ENCODE results near the gene MAP6.

Gene MAP6

DNA sequence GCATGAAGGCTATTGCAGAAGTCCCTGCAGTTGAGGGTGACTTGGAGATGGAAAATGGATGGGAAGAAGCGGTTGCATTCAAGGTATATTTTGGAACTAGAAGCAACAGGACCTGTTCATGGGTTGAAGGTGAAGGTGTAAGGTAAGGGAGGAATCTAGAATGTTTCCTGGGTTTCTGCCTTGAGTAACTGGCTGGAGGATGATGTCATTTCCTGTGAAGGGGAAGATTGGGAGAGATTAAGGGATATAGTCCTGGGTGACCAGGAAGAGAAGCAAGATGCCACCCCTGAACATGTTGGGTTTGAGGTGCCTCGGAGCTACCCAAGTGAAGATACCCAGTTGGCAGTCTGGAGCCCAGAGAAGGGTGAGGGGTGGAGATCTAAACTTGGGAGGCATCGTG, 36.7 kb upstream of the MAP6 start:
- Histone ChIP-seq H3K79me2 (ENCODE audit: low read length) (no peaks in the 10 kb centered on the region), H3K4me2 (ENCODE audit: low read depth, low read length) (no peak overlapping the region), H3K9me3 (replicated peaks; ENCODE audit: insufficient read depth, low read length) (no peaks in the 10 kb centered on the region), H3K27me3 (replicated peaks; ENCODE audit: insufficient read depth, low read length) (no peaks in the 10 kb centered on the region), H4K20me1 (ENCODE audit: insufficient read depth, low read length) (no peaks in the 10 kb centered on the region), H3K4me1 (ENCODE audit: low read length) (0 out of 2 replicates have a peak, but pooled peaks cover 4% of the 10 kb centered on the region), H2AFZ (ENCODE audit: low read length) (no peak overlapping the region), H3K4me3 (ENCODE audit: low read length) (no peak overlapping the region), H3F3A (ENCODE audit: insufficient read depth, low read length) (no peaks in the 10 kb centered on the region), H3K9ac (ENCODE audit: low read length) (no peak overlapping the region), H3K9me2 (replicated peaks; ENCODE audit: insufficient read depth, low read length) (no peaks in the 10 kb centered on the region), H3K36me3 (replicated peaks; ENCODE audit: insufficient read depth, low read length) (no peaks in the 10 kb centered on the region), H3K27ac (ENCODE audit: low read length) (no peak overlapping the region)
- DNase-seq: no peak
- TF ChIP-seq EZH2 (optimal IDR thresholded peaks at IDR 0.05; ENCODE audit: low read depth, low read length) (no peak), EZH2phosphoT487 (IDR thresholded peaks at IDR 0.05; ENCODE audit: low read length) (no peak)
- TF ChIP-seq, protein P1, sequence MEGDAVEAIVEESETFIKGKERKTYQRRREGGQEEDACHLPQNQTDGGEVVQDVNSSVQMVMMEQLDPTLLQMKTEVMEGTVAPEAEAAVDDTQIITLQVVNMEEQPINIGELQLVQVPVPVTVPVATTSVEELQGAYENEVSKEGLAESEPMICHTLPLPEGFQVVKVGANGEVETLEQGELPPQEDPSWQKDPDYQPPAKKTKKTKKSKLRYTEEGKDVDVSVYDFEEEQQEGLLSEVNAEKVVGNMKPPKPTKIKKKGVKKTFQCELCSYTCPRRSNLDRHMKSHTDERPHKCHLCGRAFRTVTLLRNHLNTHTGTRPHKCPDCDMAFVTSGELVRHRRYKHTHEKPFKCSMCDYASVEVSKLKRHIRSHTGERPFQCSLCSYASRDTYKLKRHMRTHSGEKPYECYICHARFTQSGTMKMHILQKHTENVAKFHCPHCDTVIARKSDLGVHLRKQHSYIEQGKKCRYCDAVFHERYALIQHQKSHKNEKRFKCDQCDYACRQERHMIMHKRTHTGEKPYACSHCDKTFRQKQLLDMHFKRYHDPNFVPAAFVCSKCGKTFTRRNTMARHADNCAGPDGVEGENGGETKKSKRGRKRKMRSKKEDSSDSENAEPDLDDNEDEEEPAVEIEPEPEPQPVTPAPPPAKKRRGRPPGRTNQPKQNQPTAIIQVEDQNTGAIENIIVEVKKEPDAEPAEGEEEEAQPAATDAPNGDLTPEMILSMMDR (IDR thresholded peaks at IDR 0.05; ENCODE audit: low read length): no peak

DNA sequence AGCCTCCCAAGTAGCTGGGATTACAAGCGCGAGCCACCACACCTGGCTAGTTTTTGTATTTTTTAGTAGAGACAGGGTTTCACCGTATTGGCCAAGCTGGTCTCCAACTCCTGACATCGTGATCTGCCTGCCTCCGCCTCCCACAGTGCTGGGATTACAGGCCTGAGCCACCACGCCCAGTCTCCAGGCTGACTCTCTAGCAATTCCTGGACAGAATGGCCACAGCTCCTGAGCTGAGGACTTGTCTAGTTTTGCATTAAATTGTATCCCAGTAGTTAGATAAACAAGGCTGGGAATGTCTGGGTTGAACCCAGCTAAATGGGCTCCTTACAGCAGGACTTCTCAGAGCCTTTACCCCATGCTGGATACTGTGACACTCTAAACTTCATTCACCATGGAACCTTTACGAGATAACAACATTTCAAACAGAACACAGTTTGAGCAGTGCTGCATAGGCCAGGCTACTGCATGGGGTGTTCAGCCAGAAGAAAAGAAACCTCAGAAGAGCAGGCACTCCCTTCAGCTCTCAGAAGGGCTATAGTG, 34.9 kb upstream of the MAP6 start:
- H3K4me2 ChIP-seq (ENCODE audit: low read depth, low read length): no peak overlapping the region
- no peaks in the 10 kb centered on the region for H3K9me3 ChIP-seq (replicated peaks; ENCODE audit: insufficient read depth, low read length)
- TF ChIP-seq, protein P1 (IDR thresholded peaks at IDR 0.05; ENCODE audit: low read length): no peak
- no peak for TF ChIP-seq EZH2phosphoT487 (IDR thresholded peaks at IDR 0.05; ENCODE audit: low read length)
- no peak for TF ChIP-seq EZH2 (optimal IDR thresholded peaks at IDR 0.05; ENCODE audit: low read depth, low read length)
- H3K4me1 ChIP-seq (ENCODE audit: low read length): 0 out of 2 replicates have a peak, but pooled peaks cover 4% of the 10 kb centered on the region
- no peaks in the 10 kb centered on the region for H3K79me2 ChIP-seq (ENCODE audit: low read length)
- no peak overlapping the region for H3K9ac ChIP-seq (ENCODE audit: low read length)
- H3K36me3 ChIP-seq (replicated peaks; ENCODE audit: insufficient read depth, low read length): no peaks in the 10 kb centered on the region
- no peaks in the 10 kb centered on the region for H4K20me1 ChIP-seq (ENCODE audit: insufficient read depth, low read length)
- DNase-seq: no peak
- H3K27ac ChIP-seq (ENCODE audit: low read length): no peak overlapping the region
- no peak overlapping the region for H3K4me3 ChIP-seq (ENCODE audit: low read length)
- no peaks in the 10 kb centered on the region for H3K27me3 ChIP-seq (replicated peaks; ENCODE audit: insufficient read depth, low read length)
- H3F3A ChIP-seq (ENCODE audit: insufficient read depth, low read length): no peaks in the 10 kb centered on the region
- H2AFZ ChIP-seq (ENCODE audit: low read length): no peak overlapping the region
- H3K9me2 ChIP-seq (replicated peaks; ENCODE audit: insufficient read depth, low read length): no peaks in the 10 kb centered on the region

DNA sequence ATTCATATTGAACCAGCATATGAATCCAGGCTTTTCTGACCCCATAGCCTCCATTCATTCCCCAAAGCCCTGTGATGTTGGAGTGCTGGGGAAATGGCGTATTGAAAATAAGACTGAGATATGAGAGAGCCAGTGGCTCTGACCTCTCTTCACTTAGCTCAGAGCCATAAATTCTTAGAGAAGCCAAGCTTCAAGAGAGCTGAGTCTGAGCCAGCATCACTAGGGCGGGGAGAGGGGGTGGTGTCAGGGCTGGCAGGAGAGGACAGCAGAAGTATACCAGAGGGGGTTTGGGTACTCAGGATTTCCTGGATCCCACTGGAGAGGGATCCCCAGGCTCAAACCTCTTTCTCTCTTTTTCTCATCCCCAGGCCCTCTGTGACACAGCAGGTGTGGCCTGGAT, 32.1 kb upstream of the MAP6 start:
- H3K27ac ChIP-seq (ENCODE audit: low read length): no peak overlapping the region
- H2AFZ ChIP-seq (ENCODE audit: low read length): no peak overlapping the region
- no peaks in the 10 kb centered on the region for H3K4me1 ChIP-seq (ENCODE audit: low read length)
- no peaks in the 10 kb centered on the region for H3K9me2 ChIP-seq (replicated peaks; ENCODE audit: insufficient read depth, low read length)
- no peaks in the 10 kb centered on the region for H4K20me1 ChIP-seq (ENCODE audit: insufficient read depth, low read length)
- H3K9ac ChIP-seq (ENCODE audit: low read length): no peak overlapping the region
- no peak overlapping the region for H3K4me3 ChIP-seq (ENCODE audit: low read length)
- no peaks in the 10 kb centered on the region for H3F3A ChIP-seq (ENCODE audit: insufficient read depth, low read length)
- no peak for DNase-seq
- no peaks in the 10 kb centered on the region for H3K36me3 ChIP-seq (replicated peaks; ENCODE audit: insufficient read depth, low read length)
- no peaks in the 10 kb centered on the region for H3K9me3 ChIP-seq (replicated peaks; ENCODE audit: insufficient read depth, low read length)
- H3K4me2 ChIP-seq (ENCODE audit: low read depth, low read length): no peak overlapping the region
- no peaks in the 10 kb centered on the region for H3K27me3 ChIP-seq (replicated peaks; ENCODE audit: insufficient read depth, low read length)
- H3K79me2 ChIP-seq (ENCODE audit: low read length): no peaks in the 10 kb centered on the region
- TF ChIP-seq, protein P1 (IDR thresholded peaks at IDR 0.05; ENCODE audit: low read length): no peak
- TF ChIP-seq EZH2phosphoT487 (IDR thresholded peaks at IDR 0.05; ENCODE audit: low read length) (no peak), EZH2 (optimal IDR thresholded peaks at IDR 0.05; ENCODE audit: low read depth, low read length) (no peak)

Data from MM.1S (cell line).